Sigmoid colon (tissue), 4 donors: ENCODE measurements around the gene COL11A1.

Experiments
- EP300 ChIP-seq, 4 donors: sonication (generic); formaldehyde crosslinking; IDR thresholded peaks; one replicate each; pipeline ENCODE4 v1.6.1; 2017; ENCODE audit warnings: antibody characterized with exemption in 4 of 4
- POLR2A ChIP-seq, 2 donors: fragments of 450-650 bp; IDR thresholded peaks; one replicate each; pipeline ENCODE4 v1.6.1; 2016; ENCODE audit warnings: antibody characterized with exemption in 2 of 2, mild to moderate bottlenecking in 2 of 2, moderate library complexity in 2 of 2
- POLR2AphosphoS5 ChIP-seq, 4 donors: sonication (generic); formaldehyde crosslinking; IDR thresholded peaks; one replicate each; pipeline ENCODE4 v1.6.1; 2017; ENCODE audit warnings: antibody characterized with exemption in 4 of 4

- TF ChIP-seq POLR2AphosphoS5 (IDR thresholded peaks at IDR 0.05) (no peak), EP300 (IDR thresholded peaks at IDR 0.05) (no peak), POLR2A (IDR thresholded peaks at IDR 0.05) (no peak)
These were observed 224.1 kb downstream of the COL11A1 start for GRCh38 chr1:102884238-102884637.
